Right kidney (tissue), 1 donor: ENCODE measurements around the gene KIF3C.
"Not testable (repeated sequence)": the region's sequence is repeated elsewhere in the genome, so short reads cannot be mapped to it uniquely, and the experiment has no call there.

Experiments used
- DNase-seq: peaks from one replicate; pipeline ENCODE4 v3.0.0-alpha.2; 2016

The KIF3C gene

GRCh38 chr2:26001743-26002351, 19.6 kb upstream of the KIF3C start:
- DNase-seq: no peak

GRCh38 chr2:26000561-26001082, 18.3 kb upstream of the KIF3C start:
- no peak for DNase-seq

GRCh38 chr2:25999406-25999805, 17.1 kb upstream of the KIF3C start:
- not testable (repeated sequence) for DNase-seq

- DNase-seq: not testable (repeated sequence)
These were observed 16.6 kb upstream of the KIF3C start for GRCh38 chr2:25998816-25999383.

GRCh38 chr2:25996844-25997243, 14.5 kb upstream of the KIF3C start:
- DNase-seq: no peak

GRCh38 chr2:25994509-25994908, 12.2 kb upstream of the KIF3C start:
- DNase-seq: no peak

- no peak for DNase-seq
These were observed 10.8 kb upstream of the KIF3C start for GRCh38 chr2:25993049-25993448.

GRCh38 chr2:25992556-25992955, 10.3 kb upstream of the KIF3C start:
- DNase-seq: no peak

- no peak for DNase-seq
These were observed 9.7 kb upstream of the KIF3C start for GRCh38 chr2:25991965-25992364.

GRCh38 chr2:25989154-25989553, 6.9 kb upstream of the KIF3C start:
- DNase-seq: no peak

- no peak for DNase-seq
These were observed 5.8 kb upstream of the KIF3C start for GRCh38 chr2:25988134-25988533.

- DNase-seq: no peak
These were observed 1.4 kb upstream of the KIF3C start for GRCh38 chr2:25983735-25984134.

GRCh38 chr2:25982968-25983280, 627 bp upstream of the KIF3C start:
- no peak for DNase-seq

GRCh38 chr2:25981596-25982272, 563 bp downstream of the KIF3C start:
- no peak for DNase-seq

GRCh38 chr2:25980951-25981350, 1.3 kb downstream of the KIF3C start:
- DNase-seq: no peak

- no peak for DNase-seq
These were observed 2.0 kb downstream of the KIF3C start for GRCh38 chr2:25980076-25980887.

GRCh38 chr2:25979001-25979400, 3.3 kb downstream of the KIF3C start:
- DNase-seq: no peak

- no peak for DNase-seq
These were observed 4.5 kb downstream of the KIF3C start for GRCh38 chr2:25977768-25978167.

- no peak for DNase-seq
These were observed 5.1 kb downstream of the KIF3C start for GRCh38 chr2:25976983-25977741.

- DNase-seq: no peak
These were observed 10.1 kb downstream of the KIF3C start for GRCh38 chr2:25972049-25972823.

GRCh38 chr2:25971596-25971995, 10.7 kb downstream of the KIF3C start:
- no peak for DNase-seq
